IPS DF 19.7 (cell line): Measurements from ENCODE around the gene TMEM117.
"Not testable (repeated sequence)": the region's sequence is repeated elsewhere in the genome, so short reads cannot be mapped to it uniquely, and the experiment has no call there.

Experiments
- DNase-seq: peaks from one replicate; pipeline ENCODE4 v3.0.0-alpha.2; 2013; ENCODE audit warnings: low read depth, low spot score

The TMEM117 gene

GRCh38 chr12:43840338-43840737 is 4.5 kb downstream of the TMEM117 start:
- no peak for DNase-seq

GRCh38 chr12:43841253-43841652 is 5.4 kb downstream of the TMEM117 start:
- DNase-seq, result no peak

DNA sequence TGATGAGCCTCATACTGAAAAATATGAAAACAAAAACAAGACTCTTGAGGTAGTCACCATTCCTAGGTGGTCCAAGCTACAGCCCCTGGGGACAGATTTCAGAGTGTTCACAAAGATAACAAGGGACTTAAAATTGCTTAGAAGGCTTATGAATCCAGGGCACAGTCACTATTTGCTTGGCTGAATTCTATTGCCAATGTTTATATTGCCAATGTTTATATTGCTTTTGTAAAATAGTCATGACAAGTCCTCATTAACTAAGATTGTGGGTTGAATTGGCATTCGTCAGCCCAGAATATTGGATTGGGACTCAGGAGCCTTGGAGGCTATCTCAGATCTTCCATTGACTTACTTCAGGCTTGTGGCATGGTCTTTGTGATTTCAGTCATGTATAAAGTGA is 6.4 kb downstream of the TMEM117 start:
- no peak for DNase-seq

GRCh38 chr12:43847425-43848225 is 11.7 kb downstream of the TMEM117 start:
- not testable (repeated sequence) for DNase-seq

DNA sequence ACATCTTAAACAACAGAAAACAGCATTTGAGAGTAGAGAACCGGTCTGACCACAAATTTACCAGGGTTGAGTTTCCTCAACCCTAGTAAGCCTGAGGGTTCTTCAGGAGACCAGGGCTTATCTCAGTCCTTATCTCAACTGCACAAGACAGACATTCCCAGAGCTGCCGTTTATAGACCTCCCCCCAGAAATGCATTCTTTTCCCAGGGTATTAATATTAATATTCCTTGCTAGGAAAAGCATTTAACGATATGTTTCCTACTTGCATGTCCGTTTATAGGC is 12.3 kb downstream of the TMEM117 start:
- DNase-seq, result no peak

GRCh38 chr12:43848786-43849185 is 12.9 kb downstream of the TMEM117 start:
- no peak for DNase-seq

GRCh38 chr12:43852744-43853143 is 16.9 kb downstream of the TMEM117 start:
- no peak for DNase-seq

DNA sequence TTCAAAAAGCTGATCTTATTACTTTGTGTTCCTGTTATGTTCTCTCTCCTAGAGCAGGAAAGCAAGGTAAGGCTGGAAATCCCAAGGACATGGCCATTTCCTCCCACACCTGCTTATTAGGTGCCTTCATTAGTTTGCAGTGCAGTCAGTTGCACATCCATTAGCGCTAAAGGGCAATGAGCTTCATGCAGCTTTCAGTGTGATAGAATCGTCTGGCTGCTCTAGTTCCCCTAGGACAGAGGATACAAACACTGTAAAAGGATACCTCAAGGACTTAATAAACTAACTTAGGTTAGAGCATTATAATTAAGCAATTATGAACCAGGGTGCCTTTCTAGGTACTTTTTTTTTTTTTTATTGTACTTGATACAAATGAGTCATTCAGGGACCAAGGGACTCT is 21.1 kb downstream of the TMEM117 start:
- no peak for DNase-seq

DNA sequence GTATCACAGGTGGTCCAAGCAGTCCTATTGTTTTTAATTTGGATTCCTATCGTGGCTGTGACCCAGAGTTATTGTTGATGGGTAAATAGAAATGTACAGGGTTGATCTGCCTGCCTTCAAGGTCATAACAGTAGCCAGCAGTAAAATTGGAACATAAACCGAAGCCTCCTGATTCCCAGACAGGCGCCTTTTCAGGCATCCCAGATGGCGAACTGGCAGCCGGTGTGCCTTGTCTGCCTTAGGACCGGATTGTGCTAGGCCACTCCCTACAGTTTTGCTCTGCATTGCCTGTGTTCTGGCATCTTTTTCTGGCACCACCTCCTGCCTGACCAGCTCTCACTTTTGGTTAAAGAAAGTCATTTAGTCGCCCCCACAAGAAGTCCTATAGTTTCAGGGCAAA is 22.2 kb downstream of the TMEM117 start:
- no peak for DNase-seq

DNA sequence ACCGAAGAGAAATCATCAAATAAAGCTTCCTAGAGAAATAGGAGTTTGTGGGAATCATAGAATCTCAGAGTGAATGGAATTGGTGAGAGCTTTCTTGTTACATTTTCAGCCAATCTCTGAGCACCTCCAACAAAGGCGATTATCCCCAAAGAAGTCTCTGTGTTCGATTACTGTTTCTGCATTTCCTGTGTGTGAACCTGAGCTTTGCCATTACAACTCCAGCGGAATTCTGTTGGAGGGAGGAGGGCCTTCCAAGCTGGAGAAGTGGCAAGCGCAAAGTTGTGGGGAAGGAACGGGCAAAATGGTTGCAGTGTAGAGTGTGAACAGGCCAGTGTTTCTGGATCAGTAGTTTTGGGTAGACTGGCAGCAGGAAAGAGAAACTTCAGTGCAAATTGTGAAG is 23.1 kb downstream of the TMEM117 start:
- no peak for DNase-seq

DNA sequence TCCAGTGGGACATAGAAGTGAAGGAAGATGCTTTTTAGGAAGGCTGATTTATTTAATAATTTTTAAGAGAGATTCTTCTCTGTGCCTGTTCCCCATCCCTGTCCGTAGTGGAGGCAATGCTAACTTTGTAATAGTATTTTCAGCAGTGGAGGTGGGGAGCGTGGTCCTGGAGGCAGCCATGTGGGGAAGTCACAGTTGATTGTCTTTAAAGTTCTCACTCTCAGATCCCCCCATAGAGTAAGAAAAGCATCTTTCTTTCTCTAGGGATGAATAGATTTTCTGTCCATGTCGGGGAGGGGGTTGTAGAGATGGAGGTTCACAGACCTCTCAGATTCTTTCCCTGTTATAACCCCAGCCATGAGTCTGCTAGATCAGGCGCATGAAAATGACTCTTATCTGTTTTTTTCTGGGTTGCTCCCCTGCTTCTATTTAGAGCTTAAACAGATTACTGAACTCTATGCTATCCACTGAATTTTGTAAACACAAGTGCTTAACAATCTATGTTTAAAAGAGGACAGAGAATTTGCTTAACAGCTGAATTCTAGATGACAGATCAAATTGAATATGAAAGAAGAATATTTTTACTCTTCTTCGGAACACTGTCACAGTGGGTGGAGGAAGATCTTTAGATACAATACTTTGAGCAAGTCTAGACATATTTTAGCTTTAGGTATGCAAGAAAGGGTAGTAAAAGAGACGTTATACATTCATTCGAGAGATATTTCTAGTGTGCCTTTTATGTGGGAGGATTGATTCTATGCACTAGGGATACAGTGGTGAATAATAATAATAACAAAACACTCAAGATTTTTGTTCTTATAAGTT is 25.3 kb downstream of the TMEM117 start:
- DNase-seq, result no peak

- DNase-seq, result no peak
These were observed 25.9 kb downstream of the TMEM117 start for GRCh38 chr12:43861840-43862150.

GRCh38 chr12:43863770-43864366 is 28.0 kb downstream of the TMEM117 start:
- no peak for DNase-seq

GRCh38 chr12:43864557-43864956 is 28.7 kb downstream of the TMEM117 start:
- not testable (repeated sequence) for DNase-seq

DNA sequence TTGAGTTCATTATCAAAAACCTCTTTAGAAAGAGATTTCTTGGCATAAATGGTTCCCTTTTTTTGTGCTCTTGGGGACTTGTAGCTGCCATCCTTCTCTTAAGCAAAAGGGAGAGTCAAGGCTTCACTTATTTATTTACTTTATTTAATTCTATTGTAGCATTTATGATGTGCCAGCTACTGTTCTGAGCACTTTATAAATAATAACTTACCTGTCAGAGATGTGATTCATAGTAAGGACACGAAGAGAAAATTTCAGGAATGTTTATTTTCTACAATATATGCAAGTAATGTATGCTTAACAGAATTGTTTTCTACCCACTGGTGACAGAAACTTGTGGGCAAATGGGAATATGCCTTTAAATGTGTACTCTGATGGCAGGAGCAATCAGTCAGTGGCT is 33.3 kb downstream of the TMEM117 start:
- no peak for DNase-seq

- DNase-seq, result not testable (repeated sequence)
These were observed 33.9 kb downstream of the TMEM117 start for GRCh38 chr12:43869765-43870164.

DNA sequence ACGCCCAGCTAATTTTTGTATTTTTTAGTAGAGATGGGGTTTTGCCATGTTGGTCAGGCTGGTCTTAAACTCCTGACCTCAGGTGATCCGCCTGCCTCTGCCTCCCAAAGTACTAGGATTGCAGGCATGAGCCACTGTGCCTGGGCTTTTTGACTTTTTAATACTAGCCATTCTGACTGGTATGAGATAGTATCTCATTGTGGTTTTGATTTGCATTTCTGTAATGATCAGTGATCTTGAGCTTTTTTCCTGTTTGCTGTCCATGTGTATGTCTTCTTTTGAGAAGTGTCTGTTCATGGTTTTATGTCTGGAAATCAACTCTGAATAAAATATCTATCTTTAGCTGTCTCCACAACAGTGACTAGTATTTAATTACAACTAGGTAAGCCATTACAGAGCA is 35.4 kb downstream of the TMEM117 start:
- not testable (repeated sequence) for DNase-seq

- DNase-seq, result no peak
These were observed 36.5 kb downstream of the TMEM117 start for GRCh38 chr12:43872396-43872795.

DNA sequence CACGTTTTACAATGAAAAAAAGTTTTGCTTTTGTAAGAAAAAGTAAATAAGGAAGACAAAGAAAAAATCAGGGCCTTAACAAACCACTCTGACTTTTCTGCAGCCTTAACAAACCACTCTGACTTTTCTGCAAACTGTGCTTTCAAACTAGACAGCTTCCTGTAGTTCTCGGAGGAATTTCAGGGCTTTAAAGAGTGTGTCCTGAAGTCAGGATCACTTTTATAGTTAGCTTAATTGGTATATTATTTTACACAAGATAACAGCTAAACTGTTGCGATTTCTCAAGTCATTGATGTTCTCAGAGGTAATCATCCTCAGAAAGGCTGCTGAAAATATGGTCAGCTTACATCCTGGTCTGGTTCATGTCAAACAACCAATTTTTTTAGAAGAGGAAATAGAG is 42.2 kb downstream of the TMEM117 start:
- DNase-seq, result no peak

- DNase-seq, result no peak
These were observed 44.7 kb downstream of the TMEM117 start for GRCh38 chr12:43880547-43880946.

DNA sequence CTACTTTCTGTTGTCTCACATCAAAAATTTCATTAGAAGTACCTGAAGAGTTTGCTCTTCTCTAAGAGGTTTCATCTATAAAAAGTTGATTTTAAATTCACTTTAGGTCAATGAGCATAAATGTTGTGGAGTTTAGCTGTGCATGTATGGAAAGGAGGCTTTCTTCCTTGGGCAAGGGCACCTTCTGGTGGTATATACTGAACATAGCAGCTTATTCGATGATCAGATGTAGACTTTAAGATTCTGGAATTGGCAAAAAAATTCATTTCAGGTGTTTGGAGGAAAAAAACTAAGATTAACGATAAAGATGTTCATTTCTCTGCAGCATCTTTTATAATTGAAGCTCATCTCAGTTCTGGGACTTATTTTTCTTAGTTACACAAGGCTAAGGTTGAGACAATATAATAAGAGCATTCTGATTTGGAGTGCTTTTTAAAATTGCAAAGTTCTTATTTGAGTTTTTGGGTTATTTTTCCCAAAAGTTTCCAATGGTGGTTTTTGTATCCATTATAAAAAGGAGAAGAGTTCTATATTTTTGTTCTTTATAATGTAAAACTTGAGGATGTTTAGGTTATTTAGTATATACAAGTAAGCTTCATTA is 46.8 kb downstream of the TMEM117 start:
- no peak for DNase-seq

- DNase-seq, result no peak
These were observed 47.4 kb downstream of the TMEM117 start for GRCh38 chr12:43883311-43883710.

DNA sequence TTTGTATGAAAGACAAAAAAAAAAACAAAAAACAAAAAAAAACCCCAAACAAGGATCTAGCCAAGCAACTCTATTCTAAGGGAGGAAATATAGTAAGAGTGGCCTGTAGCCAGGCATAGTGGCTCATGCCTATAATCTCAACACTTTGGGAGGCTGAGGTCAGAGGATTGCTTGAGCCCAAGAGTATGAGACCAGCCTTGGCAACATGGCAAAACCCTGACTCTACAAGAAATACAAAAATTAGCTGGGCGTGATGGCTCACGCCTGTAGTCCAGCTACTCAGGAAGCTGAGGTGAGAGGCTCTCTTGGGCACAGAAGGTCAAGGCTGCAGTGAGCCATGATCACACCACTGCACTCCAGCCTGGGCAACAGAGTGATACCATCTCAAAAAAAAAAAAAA is 47.9 kb downstream of the TMEM117 start:
- DNase-seq, result no peak
